NB4 (cell line): Measurements from ENCODE around the gene PDCD6IP.

Experiments
- DNase-seq: peaks from one replicate; pipeline ENCODE4 v3.0.0; 2010; ENCODE audit warnings: low read depth
- H3K4me3 ChIP-seq: one replicate; pipeline ENCODE4 v1.5.1; 2011; ENCODE audit warnings: mild to moderate bottlenecking, low read depth, low read length, moderate library complexity
- MYC ChIP-seq: IDR thresholded peaks from 2 replicates; pipeline ENCODE4 v1.6.1; 2011; ENCODE audit warnings: low read depth, low read length
- POLR2A ChIP-seq: IDR thresholded peaks from 2 replicates; pipeline ENCODE4 v1.6.1; 2011; ENCODE audit warnings: mild to moderate bottlenecking; ENCODE audit not compliant: insufficient read length; ENCODE audit errors: extremely low read depth
- TF ChIP-seq, protein P1 (sequence below): IDR thresholded peaks from 2 replicates; pipeline ENCODE4 v1.6.1; 2011; ENCODE audit warnings: low read depth, low read length
- TF ChIP-seq, protein P2 (sequence below): IDR thresholded peaks from one replicate; pipeline ENCODE4 v1.5.1; 2012; ENCODE audit warnings: low read depth, low read length

PDCD6IP gene

DNA sequence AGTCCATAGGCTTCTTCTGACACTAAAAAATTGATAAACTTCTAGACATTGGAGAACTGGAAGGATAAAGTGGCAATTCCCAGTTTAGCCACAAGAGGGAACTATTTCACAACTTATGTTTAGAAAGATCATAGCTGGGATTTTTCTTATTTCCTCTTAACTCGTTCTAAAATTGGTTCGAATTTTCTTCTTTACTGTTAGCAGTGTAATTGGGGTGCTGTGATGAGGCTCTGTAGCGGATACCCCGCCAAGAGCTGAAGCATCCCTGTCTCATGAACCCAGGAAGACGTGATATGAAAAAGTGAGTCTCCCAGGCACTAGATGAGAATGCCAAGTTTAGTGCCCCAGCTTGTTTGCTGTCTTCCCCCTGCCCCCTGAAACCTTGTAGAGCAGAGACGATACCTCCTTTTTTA is 85.1 kb downstream of the PDCD6IP start:
- no peak overlapping the region for H3K4me3 ChIP-seq
- TF ChIP-seq, protein P1, sequence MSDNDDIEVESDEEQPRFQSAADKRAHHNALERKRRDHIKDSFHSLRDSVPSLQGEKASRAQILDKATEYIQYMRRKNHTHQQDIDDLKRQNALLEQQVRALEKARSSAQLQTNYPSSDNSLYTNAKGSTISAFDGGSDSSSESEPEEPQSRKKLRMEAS = no peak
- TF ChIP-seq MYC (no peak), POLR2A (no peak)
- TF ChIP-seq, protein P2, sequence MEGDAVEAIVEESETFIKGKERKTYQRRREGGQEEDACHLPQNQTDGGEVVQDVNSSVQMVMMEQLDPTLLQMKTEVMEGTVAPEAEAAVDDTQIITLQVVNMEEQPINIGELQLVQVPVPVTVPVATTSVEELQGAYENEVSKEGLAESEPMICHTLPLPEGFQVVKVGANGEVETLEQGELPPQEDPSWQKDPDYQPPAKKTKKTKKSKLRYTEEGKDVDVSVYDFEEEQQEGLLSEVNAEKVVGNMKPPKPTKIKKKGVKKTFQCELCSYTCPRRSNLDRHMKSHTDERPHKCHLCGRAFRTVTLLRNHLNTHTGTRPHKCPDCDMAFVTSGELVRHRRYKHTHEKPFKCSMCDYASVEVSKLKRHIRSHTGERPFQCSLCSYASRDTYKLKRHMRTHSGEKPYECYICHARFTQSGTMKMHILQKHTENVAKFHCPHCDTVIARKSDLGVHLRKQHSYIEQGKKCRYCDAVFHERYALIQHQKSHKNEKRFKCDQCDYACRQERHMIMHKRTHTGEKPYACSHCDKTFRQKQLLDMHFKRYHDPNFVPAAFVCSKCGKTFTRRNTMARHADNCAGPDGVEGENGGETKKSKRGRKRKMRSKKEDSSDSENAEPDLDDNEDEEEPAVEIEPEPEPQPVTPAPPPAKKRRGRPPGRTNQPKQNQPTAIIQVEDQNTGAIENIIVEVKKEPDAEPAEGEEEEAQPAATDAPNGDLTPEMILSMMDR = peak; percentile 46
- peak; percentile 51 for DNase-seq

DNA sequence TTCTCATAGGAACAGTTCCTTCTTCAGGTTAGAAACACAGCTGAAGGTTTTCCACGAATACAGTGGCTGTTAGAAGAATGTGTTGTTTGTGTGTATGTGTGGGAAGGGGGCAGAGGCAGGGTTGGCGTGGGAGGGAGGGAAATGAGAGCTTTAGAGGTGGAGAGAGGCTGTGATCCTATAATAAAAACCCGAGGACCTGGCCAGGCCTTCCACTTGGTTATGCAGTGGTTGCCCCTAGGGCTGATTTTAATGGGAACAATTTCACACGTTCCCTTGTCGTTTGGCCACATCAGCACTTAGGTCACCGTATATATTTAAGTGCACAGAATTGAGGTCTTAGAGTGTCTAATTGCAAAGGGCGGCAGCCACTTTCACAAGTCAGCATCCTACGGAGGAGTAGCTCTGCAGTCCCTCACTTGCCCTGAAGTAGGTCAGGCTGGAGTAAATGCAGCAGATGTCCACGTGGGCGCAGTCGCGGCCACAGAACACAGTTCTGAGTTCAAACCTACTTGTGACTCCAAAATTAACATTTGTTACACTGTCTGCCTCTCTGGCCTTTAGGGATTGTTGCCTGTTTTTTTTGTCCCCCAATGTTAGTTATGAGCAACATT is 85.6 kb downstream of the PDCD6IP start:
- TF ChIP-seq POLR2A = no peak
- TF ChIP-seq, protein P1 = no peak
- TF ChIP-seq MYC = no peak
- TF ChIP-seq, protein P2 = no peak
- no peak overlapping the region for H3K4me3 ChIP-seq
- DNase-seq = no peak

DNA sequence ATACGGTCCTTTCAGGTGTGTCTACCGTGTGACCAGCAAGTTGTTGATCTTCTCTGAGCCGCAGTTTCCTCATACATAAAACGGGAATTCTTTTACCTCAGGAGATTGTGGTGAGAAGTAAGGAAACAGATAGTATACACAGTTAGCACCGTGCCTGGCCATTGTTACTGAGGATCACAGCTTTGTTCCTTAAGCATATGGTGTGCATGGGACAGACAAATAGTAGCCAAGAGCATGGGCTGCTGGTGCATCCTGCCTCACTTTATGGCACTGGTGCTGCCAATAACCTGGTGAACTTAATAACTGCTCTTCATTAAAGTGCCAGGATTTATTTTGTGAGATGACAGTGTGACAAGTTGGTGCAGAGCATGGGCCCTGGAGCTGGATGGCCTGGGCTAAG is 86.3 kb downstream of the PDCD6IP start:
- TF ChIP-seq POLR2A (no peak), MYC (no peak)
- TF ChIP-seq, protein P1 = no peak
- TF ChIP-seq, protein P2 = no peak
- DNase-seq = no peak
- H3K4me3 ChIP-seq = no peak overlapping the region

DNA sequence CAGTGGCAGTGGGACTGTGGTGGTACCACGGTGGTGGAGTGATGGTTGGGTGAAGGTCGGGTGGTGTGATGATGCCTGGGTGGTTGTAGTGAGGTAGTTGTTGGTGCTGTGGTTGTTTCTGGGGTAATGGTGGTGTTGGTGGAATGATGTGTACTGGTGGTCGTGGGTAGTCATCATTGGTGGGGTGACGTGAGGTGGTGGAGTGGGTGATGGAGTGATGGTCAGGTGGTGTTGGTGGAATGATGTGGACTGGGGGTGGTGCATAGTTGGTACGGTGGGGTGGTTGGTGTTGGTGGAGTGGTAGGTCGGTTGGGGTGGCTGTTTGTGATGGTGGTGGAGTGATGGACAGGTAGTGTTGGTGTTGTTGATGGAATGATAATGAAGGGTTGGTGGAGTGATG is 87.1 kb downstream of the PDCD6IP start:
- DNase-seq = no peak
- H3K4me3 ChIP-seq = no peak overlapping the region
- TF ChIP-seq, protein P2 = no peak
- TF ChIP-seq, protein P1 = no peak
- TF ChIP-seq MYC (no peak), POLR2A (no peak)

DNA sequence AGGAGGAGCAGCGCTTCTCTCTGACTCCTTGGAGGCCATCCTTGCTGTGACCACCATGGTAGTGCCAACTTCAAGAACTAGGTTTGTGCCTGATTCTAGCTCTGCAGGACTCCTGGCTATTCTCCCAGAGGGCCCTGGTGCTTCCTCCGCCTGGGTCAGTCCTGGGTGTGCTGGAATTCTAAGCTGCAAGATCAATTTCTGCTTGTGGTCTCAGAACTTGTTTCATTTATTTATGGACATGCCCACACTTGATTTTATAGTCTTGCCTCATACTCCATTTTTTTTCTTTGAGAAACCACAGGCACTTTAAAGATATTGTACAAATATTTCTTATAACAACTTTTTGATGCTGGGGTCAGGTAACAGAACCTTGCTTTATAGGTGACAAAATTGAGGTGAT is 87.6 kb downstream of the PDCD6IP start:
- H3K4me3 ChIP-seq = no peak overlapping the region
- TF ChIP-seq, protein P2 = no peak
- TF ChIP-seq POLR2A = no peak
- no peak for TF ChIP-seq MYC
- TF ChIP-seq, protein P1 = no peak
- no peak for DNase-seq

DNA sequence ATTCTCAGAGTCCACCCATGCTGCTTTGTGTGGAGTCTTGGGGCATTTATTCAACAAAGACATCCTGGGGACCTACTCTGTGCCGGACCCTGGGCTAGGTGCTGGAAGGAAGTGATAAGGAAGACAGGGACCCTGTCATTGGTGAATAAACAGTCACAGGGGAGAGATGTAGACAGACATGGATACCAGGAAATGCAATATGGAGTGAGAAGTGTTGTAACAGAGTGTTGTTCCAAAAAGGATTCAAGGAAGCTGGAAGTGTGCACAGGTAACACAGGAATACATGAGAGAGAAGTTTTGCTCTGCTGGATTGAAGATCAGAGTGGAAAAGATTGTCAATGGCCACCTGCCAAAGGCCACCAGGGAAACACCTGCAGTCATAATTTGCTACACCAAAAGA is 89.0 kb downstream of the PDCD6IP start:
- DNase-seq = no peak
- TF ChIP-seq POLR2A (no peak), MYC (no peak)
- TF ChIP-seq, protein P1 = no peak
- TF ChIP-seq, protein P2 = no peak
- no peak overlapping the region for H3K4me3 ChIP-seq
